Adipocyte (in vitro differentiated cells): ENCODE results near the gene PRSS38.

Experiments used
- DNase-seq: peaks from one replicate; pipeline ENCODE4 v3.0.0-alpha.2; 2015; ENCODE audit warnings: low read depth
- H3K27me3 ChIP-seq: replicated peaks from 2 replicates; pipeline ENCODE4 v1.7.0; 2013; ENCODE audit warnings: mild to moderate bottlenecking, low read length, moderate library complexity; ENCODE audit not compliant: control insufficient read depth, insufficient read depth
- H3K36me3 ChIP-seq: 2 replicates; pipeline ENCODE4 v1.7.0; 2013; ENCODE audit warnings: low read length, mild to moderate bottlenecking, moderate library complexity; ENCODE audit not compliant: control insufficient read depth, insufficient read depth, severe bottlenecking
- H3K4me1 ChIP-seq: 2 replicates; pipeline ENCODE4 v1.7.0; 2013; ENCODE audit warnings: mild to moderate bottlenecking, low read length, moderate library complexity; ENCODE audit not compliant: control insufficient read depth, insufficient read depth
- H3K4me3 ChIP-seq: 2 replicates; pipeline ENCODE4 v1.7.0; 2013; ENCODE audit warnings: mild to moderate bottlenecking, low read length, moderate library complexity
- H3K9ac ChIP-seq: 2 replicates; pipeline ENCODE4 v1.7.0; 2013; ENCODE audit warnings: mild to moderate bottlenecking, low read length, moderate library complexity
- H3K9me3 ChIP-seq: 2 replicates; pipeline ENCODE4 v1.7.0; 2013; ENCODE audit warnings: mild to moderate bottlenecking, low read length, moderate library complexity; ENCODE audit not compliant: control insufficient read depth

Gene PRSS38

GRCh38 chr1:227789084-227790033, 26.1 kb upstream of the PRSS38 start:
- no peaks in the 10 kb centered on the region for H3K9me3 ChIP-seq
- H3K9ac ChIP-seq = no peak overlapping the region
- DNase-seq = peak; percentile 37
- H3K27me3 ChIP-seq = peaks cover 4% of the 10 kb centered on the region
- H3K4me3 ChIP-seq = no peak overlapping the region
- H3K4me1 ChIP-seq = peaks cover 22% of the 10 kb centered on the region
- H3K36me3 ChIP-seq = no peaks in the 10 kb centered on the region

- DNase-seq = no peak
- Histone ChIP-seq H3K4me1 (peaks cover 28% of the 10 kb centered on the region), H3K36me3 (no peaks in the 10 kb centered on the region), H3K4me3 (no peak overlapping the region), H3K9me3 (no peaks in the 10 kb centered on the region), H3K9ac (no peak overlapping the region), H3K27me3 (peaks cover 4% of the 10 kb centered on the region)
Observed at GRCh38 chr1:227790034-227790400, 25.5 kb upstream of the PRSS38 start.

- H3K27me3 ChIP-seq = peaks cover 4% of the 10 kb centered on the region
- H3K4me1 ChIP-seq = peaks cover 28% of the 10 kb centered on the region
- no peak overlapping the region for H3K9ac ChIP-seq
- DNase-seq = no peak
- H3K9me3 ChIP-seq = no peaks in the 10 kb centered on the region
- no peak overlapping the region for H3K4me3 ChIP-seq
- H3K36me3 ChIP-seq = no peaks in the 10 kb centered on the region
Observed at GRCh38 chr1:227790868-227791267, 24.6 kb upstream of the PRSS38 start.

GRCh38 chr1:227791425-227792143, 23.9 kb upstream of the PRSS38 start:
- Histone ChIP-seq H3K9ac (no peak overlapping the region), H3K4me3 (no peak overlapping the region), H3K4me1 (peaks cover 28% of the 10 kb centered on the region), H3K9me3 (no peaks in the 10 kb centered on the region), H3K36me3 (no peaks in the 10 kb centered on the region), H3K27me3 (peaks cover 4% of the 10 kb centered on the region)
- no peak for DNase-seq

- Histone ChIP-seq H3K4me1 (peaks cover 19% of the 10 kb centered on the region), H3K9ac (no peak overlapping the region), H3K4me3 (no peak overlapping the region), H3K36me3 (no peaks in the 10 kb centered on the region), H3K9me3 (no peaks in the 10 kb centered on the region), H3K27me3 (no peaks in the 10 kb centered on the region)
- DNase-seq = no peak
Observed at GRCh38 chr1:227792216-227793078, 23.0 kb upstream of the PRSS38 start.

GRCh38 chr1:227793079-227793947, 22.2 kb upstream of the PRSS38 start:
- no peaks in the 10 kb centered on the region for H3K27me3 ChIP-seq

GRCh38 chr1:227793948-227794816, 21.3 kb upstream of the PRSS38 start:
- Histone ChIP-seq H3K9ac (peak overlapping the region; percentile 58), H3K9me3 (no peaks in the 10 kb centered on the region), H3K36me3 (no peaks in the 10 kb centered on the region), H3K4me1 (peaks cover 16% of the 10 kb centered on the region), H3K27me3 (peaks cover 3% of the 10 kb centered on the region), H3K4me3 (peak overlapping the region; percentile 19)
- DNase-seq = peak; percentile 94

More at GRCh38 chr1:227793079-227793947, 22.2 kb upstream of the PRSS38 start:
- H3K4me3 ChIP-seq = no peak overlapping the region
- no peak overlapping the region for H3K9ac ChIP-seq
- DNase-seq = no peak
- no peaks in the 10 kb centered on the region for H3K36me3 ChIP-seq
- no peaks in the 10 kb centered on the region for H3K9me3 ChIP-seq
- peaks cover 16% of the 10 kb centered on the region for H3K4me1 ChIP-seq

GRCh38 chr1:227794817-227795192, 20.7 kb upstream of the PRSS38 start:
- DNase-seq = no peak
- H3K36me3 ChIP-seq = no peaks in the 10 kb centered on the region
- peaks cover 3% of the 10 kb centered on the region for H3K27me3 ChIP-seq
- H3K9me3 ChIP-seq = peaks cover 6% of the 10 kb centered on the region
- peaks cover 16% of the 10 kb centered on the region for H3K4me1 ChIP-seq
- H3K9ac ChIP-seq = no peak overlapping the region
- no peak overlapping the region for H3K4me3 ChIP-seq

- H3K9me3 ChIP-seq = peaks cover 6% of the 10 kb centered on the region
- no peak overlapping the region for H3K9ac ChIP-seq
- no peak overlapping the region for H3K4me3 ChIP-seq
- peaks cover 16% of the 10 kb centered on the region for H3K4me1 ChIP-seq
- no peak for DNase-seq
- H3K36me3 ChIP-seq = no peaks in the 10 kb centered on the region
- peaks cover 3% of the 10 kb centered on the region for H3K27me3 ChIP-seq
Observed at GRCh38 chr1:227795732-227796131, 19.7 kb upstream of the PRSS38 start.
